HG03520 (cell line): ENCODE measurements around the gene LEPROT.

Source experiments
- ATAC-seq: cut with Tn5 transposase; IDR thresholded peaks from one replicate; pipeline ENCODE4 v1.9.1; 2021; ENCODE audit warnings: mild to moderate bottlenecking, moderate library complexity; ENCODE audit not compliant: unreplicated experiment

The LEPROT gene

DNA sequence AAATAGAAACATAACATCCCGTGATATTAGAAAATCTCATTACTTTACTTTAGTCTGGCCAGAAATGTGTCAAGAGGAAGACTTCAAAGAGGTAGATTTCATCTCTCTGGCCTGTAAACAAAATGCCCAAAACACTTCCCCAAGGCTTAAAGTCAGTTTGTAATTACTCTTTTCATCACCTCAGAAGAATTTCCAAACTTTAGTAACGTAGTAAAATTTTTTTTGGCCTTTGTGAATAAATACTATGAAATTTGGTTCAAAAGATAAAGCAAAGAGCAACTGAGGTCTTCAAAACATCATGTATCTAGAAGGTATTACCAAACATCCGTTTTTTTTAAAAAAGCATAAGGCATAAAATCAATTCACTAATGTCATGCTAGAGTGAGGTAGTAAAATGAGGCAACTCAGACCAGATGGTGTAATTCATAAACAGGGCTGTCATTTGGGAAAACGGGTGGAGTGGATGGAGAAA is 51.4 kb downstream of the LEPROT start:
- ATAC-seq: no peak

DNA sequence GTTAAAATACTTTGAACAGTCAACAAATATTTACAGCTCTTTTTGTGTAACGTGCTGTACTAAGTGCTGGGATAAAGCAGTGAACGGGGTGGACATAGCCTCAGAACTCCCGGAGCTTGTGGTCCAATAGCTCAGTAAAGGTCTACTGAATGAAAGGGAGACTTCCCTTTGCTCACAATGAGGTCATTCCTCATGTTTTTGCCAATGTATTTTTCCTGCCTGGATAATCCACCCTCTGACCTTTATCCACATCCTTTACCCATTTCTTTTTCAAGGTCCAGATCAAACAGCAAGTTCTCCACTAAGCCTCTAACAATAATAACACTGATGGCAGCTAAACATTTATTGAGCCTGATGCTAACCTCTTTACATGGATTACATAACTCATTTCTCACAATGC is 55.9 kb downstream of the LEPROT start:
- ATAC-seq: no peak

DNA sequence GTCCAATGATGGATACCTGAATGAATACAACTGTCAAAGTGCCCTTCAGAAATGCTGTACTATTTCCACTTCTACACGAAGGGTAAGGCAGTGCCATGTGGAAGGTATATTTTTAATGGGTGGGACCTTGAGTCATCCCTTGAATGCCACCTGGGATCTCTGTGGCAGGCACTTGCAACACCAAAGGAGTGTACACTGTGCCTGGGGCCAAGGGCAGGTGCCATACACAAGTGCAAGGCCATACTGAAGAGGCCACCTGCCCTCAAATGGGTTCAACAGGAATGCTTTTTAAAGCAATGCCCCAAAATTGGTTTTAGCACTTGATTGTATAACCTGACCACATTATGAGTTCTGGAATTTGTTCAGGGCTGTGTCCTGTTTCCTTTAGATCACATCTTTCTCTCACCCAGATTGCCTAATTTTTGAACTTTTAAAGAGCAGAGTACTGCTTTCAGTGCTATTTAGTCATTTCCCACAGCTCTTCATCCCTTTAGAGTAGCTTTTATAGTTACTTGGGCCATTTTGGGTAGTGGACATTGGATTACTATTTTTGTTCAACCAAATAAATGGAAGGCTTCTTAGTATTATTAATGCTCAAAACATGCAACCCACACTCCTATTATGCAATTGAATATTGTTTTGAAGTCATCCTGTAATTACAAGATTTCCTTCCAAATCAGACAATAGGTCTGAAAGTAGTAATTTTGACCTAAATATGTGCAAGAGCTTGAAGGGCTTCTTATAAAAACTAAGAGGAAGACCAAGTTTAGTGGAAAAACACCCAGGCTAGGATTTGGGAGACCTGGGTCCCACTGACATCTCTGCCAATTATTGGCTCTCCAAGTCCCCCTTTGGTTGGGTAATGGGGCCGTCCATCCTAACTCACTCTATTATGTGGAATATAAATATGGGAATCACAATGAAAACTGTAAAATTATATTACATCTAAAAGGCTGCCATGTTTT is 57.2 kb downstream of the LEPROT start:
- no peak for ATAC-seq

GRCh38 chr1:65478379-65479026 is 58.0 kb downstream of the LEPROT start:
- ATAC-seq: no peak

GRCh38 chr1:65479554-65480204 is 59.2 kb downstream of the LEPROT start:
- no peak for ATAC-seq

- ATAC-seq: no peak
Measured at GRCh38 chr1:65480684-65481405, 60.4 kb downstream of the LEPROT start.

DNA sequence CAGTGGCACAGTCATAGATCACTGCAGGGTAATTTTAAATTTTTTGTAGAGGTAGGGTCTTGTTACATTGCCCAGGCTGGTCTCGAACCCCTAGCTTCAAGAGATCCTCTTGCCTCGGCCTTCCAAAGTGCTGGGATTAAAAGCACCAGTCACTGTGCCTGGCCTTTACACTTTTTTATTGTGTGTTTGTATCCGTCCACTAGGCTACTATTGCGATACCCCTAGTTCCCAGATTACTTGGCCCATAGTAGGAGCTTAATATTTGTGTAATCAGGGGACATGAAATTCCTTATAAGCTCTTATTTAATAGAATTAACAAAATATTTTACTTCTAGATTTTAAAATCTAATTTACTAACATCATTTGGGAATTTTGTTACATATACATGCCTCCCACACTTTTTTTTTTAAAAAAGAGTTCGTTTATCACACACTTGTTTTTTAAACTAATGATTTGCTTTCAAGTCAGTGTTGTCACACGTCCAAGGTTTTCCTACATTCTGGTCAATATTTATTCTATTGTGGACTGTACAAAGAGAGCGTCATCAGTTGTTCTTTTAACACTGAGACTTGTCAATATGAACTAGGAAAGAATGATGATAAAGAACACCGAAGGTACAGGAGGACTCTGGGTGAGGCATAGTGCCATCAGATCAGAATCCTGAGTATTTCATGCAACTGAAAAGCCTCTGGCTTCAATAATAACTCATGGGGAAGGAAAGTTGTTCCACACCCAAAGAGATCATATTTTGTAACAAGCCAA is 63.7 kb downstream of the LEPROT start:
- ATAC-seq: no peak
